Activated naive CD8-positive, alpha-beta T cell treated with anti-CD3 and anti-CD28 coated beads, Interleukin-2, amount 10 ng/mL, durations not matched to agents 7 days and 5 days (primary cell): ENCODE data around the gene ZBTB38. TPM values are rescaled to one million over a fixed set of nuclear protein-coding genes. Genes with fewer than 3 reads are reported as not detected.

Source experiments
- ATAC-seq: fragments of 150-1000 bp; cut with Tn5 transposase; one replicate; pipeline ENCODE4 v1.10.0; 2021; ENCODE audit warnings: low read depth, moderate library complexity
- POLR2A ChIA-PET: fragments of 350-600 bp; sonication (Branson Sonifier 250); formaldehyde crosslinking; loops from one replicate; lab custom pipeline; 2021; ENCODE audit warnings: antibody characterized with exemption; lab: Charles Lee
- DNase-seq: peaks from one replicate; pipeline ENCODE4 v3.0.0; 2021
- H3K27ac Mint-ChIP-seq: one replicate; pipeline ENCODE4 v1.8.0; 2022; ENCODE audit warnings: mild to moderate bottlenecking, mixed read lengths
- H3K27me3 Mint-ChIP-seq: one replicate; pipeline ENCODE4 v1.8.0; 2022; ENCODE audit warnings: mild to moderate bottlenecking, moderate library complexity, mixed read lengths
- H3K36me3 Mint-ChIP-seq: one replicate; pipeline ENCODE4 v1.8.0; 2021; ENCODE audit warnings: mild to moderate bottlenecking, mixed read lengths
- H3K4me1 Mint-ChIP-seq: one replicate; pipeline ENCODE4 v1.8.0; 2021; ENCODE audit warnings: mixed read lengths
- H3K4me3 Mint-ChIP-seq: one replicate; pipeline ENCODE4 v1.8.0; 2022; ENCODE audit warnings: mild to moderate bottlenecking, moderate library complexity, mixed read lengths
- H3K9me3 Mint-ChIP-seq: one replicate; pipeline ENCODE4 v1.8.0; 2021; ENCODE audit warnings: mixed read lengths
- total RNA-seq, 2 experiments: library from RNA; stranded (reverse); gene quantifications; one replicate each; pipeline ENCODE4 v1.2.3, GENCODE V29; 2021

Gene ZBTB38
- total RNA-seq, 2 experiments from 2014 or later, result 50.1 to 55.1 TPM

GRCh38 chr3:141410408-141410807 is 42.1 kb downstream of the ZBTB38 start:
- peaks cover 35% of the 10 kb centered on the region for H3K36me3 Mint-ChIP-seq
- H3K27me3 Mint-ChIP-seq, result no peaks in the 10 kb centered on the region
- POLR2A ChIA-PET, result interaction anchor here (1.2 to 3.5 kb wide), 4 partner anchors 8 to 99 kb away, joined by 3 to 16 read pairs (median 6); no protein-coding TSS in a partner anchor
- H3K4me1 Mint-ChIP-seq, result peaks cover 52% of the 10 kb centered on the region
- H3K27ac Mint-ChIP-seq, result peak overlapping the region; percentile 99
- no peaks in the 10 kb centered on the region for H3K9me3 Mint-ChIP-seq
- ATAC-seq (no peak), DNase-seq (no peak)
- H3K4me3 Mint-ChIP-seq, result peak overlapping the region; percentile 50

- ATAC-seq, result peak; percentile 11
- POLR2A ChIA-PET, result interaction anchor here (1.2 to 3.5 kb wide), 4 partner anchors 8 to 99 kb away, joined by 3 to 16 read pairs (median 6); no protein-coding TSS in a partner anchor
- DNase-seq, result no peak
- Mint-ChIP-seq H3K9me3 (no peaks in the 10 kb centered on the region), H3K4me1 (peaks cover 51% of the 10 kb centered on the region), H3K27me3 (no peaks in the 10 kb centered on the region), H3K4me3 (peak overlapping the region; percentile 85), H3K36me3 (peaks cover 34% of the 10 kb centered on the region), H3K27ac (peak overlapping the region; percentile 99)
These were observed 42.5 kb downstream of the ZBTB38 start for GRCh38 chr3:141410846-141411245.

GRCh38 chr3:141411251-141411771 is 43.0 kb downstream of the ZBTB38 start:
- H3K4me3 Mint-ChIP-seq, result peak overlapping the region; percentile 85
- peak overlapping the region; percentile 99 for H3K27ac Mint-ChIP-seq
- H3K36me3 Mint-ChIP-seq, result peaks cover 32% of the 10 kb centered on the region
- POLR2A ChIA-PET, result interaction anchor here (0.8 to 3.5 kb wide), 9 partner anchors 8 to 100 kb away, joined by 3 to 22 read pairs (median 5); no protein-coding TSS in a partner anchor
- no peaks in the 10 kb centered on the region for H3K27me3 Mint-ChIP-seq
- no peaks in the 10 kb centered on the region for H3K9me3 Mint-ChIP-seq
- DNase-seq (peak; percentile 55), ATAC-seq (peak; percentile 78)
- peaks cover 51% of the 10 kb centered on the region for H3K4me1 Mint-ChIP-seq

- H3K27me3 Mint-ChIP-seq, result no peaks in the 10 kb centered on the region
- POLR2A ChIA-PET, result interaction anchor here (0.5 to 3.5 kb wide), 11 partner anchors 9 to 107 kb away, joined by 3 to 22 read pairs (median 3); no protein-coding TSS in a partner anchor
- H3K36me3 Mint-ChIP-seq, result peaks cover 34% of the 10 kb centered on the region
- H3K27ac Mint-ChIP-seq, result peak overlapping the region; percentile 99
- peak overlapping the region; percentile 85 for H3K4me3 Mint-ChIP-seq
- ATAC-seq (peak; percentile 39), DNase-seq (peak; percentile 42)
- no peaks in the 10 kb centered on the region for H3K9me3 Mint-ChIP-seq
- peaks cover 51% of the 10 kb centered on the region for H3K4me1 Mint-ChIP-seq
These were observed 44.0 kb downstream of the ZBTB38 start for GRCh38 chr3:141412087-141412935.

- no peaks in the 10 kb centered on the region for H3K9me3 Mint-ChIP-seq
- peak overlapping the region; percentile 85 for H3K4me3 Mint-ChIP-seq
- no peaks in the 10 kb centered on the region for H3K27me3 Mint-ChIP-seq
- POLR2A ChIA-PET, result interaction anchor here (0.5 to 3.5 kb wide), 11 partner anchors 10 to 107 kb away, joined by 3 to 22 read pairs (median 4); partner anchors contain the start of gene ZBTB38
- H3K27ac Mint-ChIP-seq, result peak overlapping the region; percentile 99
- H3K36me3 Mint-ChIP-seq, result peaks cover 35% of the 10 kb centered on the region
- ATAC-seq, result no peak
- DNase-seq, result no peak
- H3K4me1 Mint-ChIP-seq, result peaks cover 51% of the 10 kb centered on the region
These were observed 44.6 kb downstream of the ZBTB38 start for GRCh38 chr3:141412936-141413354.

GRCh38 chr3:141413391-141413790 is 45.1 kb downstream of the ZBTB38 start:
- POLR2A ChIA-PET, result interaction anchor here (0.5 to 3.5 kb wide), 6 partner anchors 10 to 102 kb away, joined by 3 to 22 read pairs (median 4); partner anchors contain the start of gene ZBTB38

GRCh38 chr3:141413801-141414689 is 45.7 kb downstream of the ZBTB38 start:
- Mint-ChIP-seq H3K36me3 (peaks cover 37% of the 10 kb centered on the region), H3K27ac (peak overlapping the region; percentile 99), H3K9me3 (peaks cover 7% of the 10 kb centered on the region), H3K4me3 (peak overlapping the region; percentile 85), H3K27me3 (no peaks in the 10 kb centered on the region), H3K4me1 (peaks cover 51% of the 10 kb centered on the region)
- DNase-seq (peak; percentile 55), ATAC-seq (peak; percentile 34)
- POLR2A ChIA-PET, result interaction anchor here (0.5 to 2.7 kb wide), 4 partner anchors 11 to 102 kb away, joined by 3 to 22 read pairs (median 4); partner anchors contain the start of gene ZBTB38

More at GRCh38 chr3:141413391-141413790, 45.1 kb downstream of the ZBTB38 start:
- no peaks in the 10 kb centered on the region for H3K27me3 Mint-ChIP-seq
- H3K9me3 Mint-ChIP-seq, result peaks cover 2% of the 10 kb centered on the region
- no peak for ATAC-seq
- H3K4me1 Mint-ChIP-seq, result peaks cover 51% of the 10 kb centered on the region
- H3K4me3 Mint-ChIP-seq, result peak overlapping the region; percentile 85
- peak overlapping the region; percentile 99 for H3K27ac Mint-ChIP-seq
- no peak for DNase-seq
- peaks cover 35% of the 10 kb centered on the region for H3K36me3 Mint-ChIP-seq

GRCh38 chr3:141414800-141415462 is 46.6 kb downstream of the ZBTB38 start:
- no peak overlapping the region for H3K4me3 Mint-ChIP-seq
- POLR2A ChIA-PET, result no interaction called here

GRCh38 chr3:141415953-141416352 is 47.6 kb downstream of the ZBTB38 start:
- DNase-seq (no peak), ATAC-seq (no peak)
- POLR2A ChIA-PET, result no interaction called here
- Mint-ChIP-seq H3K27ac (no peak overlapping the region), H3K4me3 (no peak overlapping the region), H3K27me3 (no peaks in the 10 kb centered on the region), H3K9me3 (peaks cover 7% of the 10 kb centered on the region), H3K4me1 (peaks cover 42% of the 10 kb centered on the region), H3K36me3 (peaks cover 43% of the 10 kb centered on the region)

More at GRCh38 chr3:141414800-141415462, 46.6 kb downstream of the ZBTB38 start:
- Mint-ChIP-seq H3K27me3 (no peaks in the 10 kb centered on the region), H3K4me1 (peaks cover 48% of the 10 kb centered on the region), H3K27ac (peak overlapping the region; percentile 99), H3K9me3 (peaks cover 7% of the 10 kb centered on the region), H3K36me3 (peaks cover 42% of the 10 kb centered on the region)
- ATAC-seq (no peak), DNase-seq (no peak)

Other genes starting within 250 kb of the ZBTB38 start
- 10 to 100 TPM; 15.8 to 19.5 TPM for gene PXYLP1, start 136.7 kb upstream of the ZBTB38 start, total RNA-seq
- 10 to 100 TPM; 62.6 to 70.8 TPM for gene RASA2, start 118.5 kb downstream of the ZBTB38 start, total RNA-seq